Esophagus muscularis mucosa (tissue), 4 donors: ENCODE measurements around the gene GLT1D1. TPM values are rescaled to one million over a fixed set of nuclear protein-coding genes. Genes with fewer than 3 reads are reported as not detected.

Experiments used
- DNase-seq: peaks from one replicate; pipeline ENCODE4 v3.0.0-alpha.2; 2017; ENCODE audit errors: extremely low spot score
- H3K27ac ChIP-seq, 4 donors: fragments of 200-600 bp; sonication (generic); replicated peaks in 1 of 4; 1 replicate in 3 of 4; 2 replicates in 1 of 4; pipeline ENCODE4 v1.5.1; 2016 to 2019; ENCODE audit warnings: mild to moderate bottlenecking in 1 of 4
- H3K27me3 ChIP-seq, 4 donors: fragments of 200-600 bp; sonication (generic); one replicate each; pipeline versions ENCODE4 v1.5.1 to v1.6.0; 2016 to 2019
- H3K36me3 ChIP-seq, 4 donors: fragments of 200-600 bp; sonication (generic); one replicate each; pipeline ENCODE4 v1.5.1; 2016 to 2019
- H3K4me1 ChIP-seq, 4 donors: fragments of 200-600 bp; sonication (generic); one replicate each; pipeline ENCODE4 v1.5.1; 2016 to 2019
- H3K4me3 ChIP-seq, 4 donors: fragments of 200-600 bp; sonication (generic); 1 replicate in 2 of 4; 2 replicates in 2 of 4; pipeline ENCODE4 v1.5.1; 2016 to 2019; ENCODE audit warnings: mild to moderate bottlenecking in 4 of 4, moderate library complexity in 1 of 4
- H3K9me3 ChIP-seq, 4 donors: fragments of 200-600 bp; sonication (generic); 1 replicate in 3 of 4; 2 replicates in 1 of 4; pipeline ENCODE4 v1.5.1; 2016 to 2019
- CTCF ChIP-seq, 3 experiments: fragments of 200-600 bp in 2 of 3; fragments of 450-650 bp in 1 of 3; sonication (generic) in 2 of 3; IDR thresholded peaks; one replicate each; pipeline ENCODE4 v1.5.1; 2017 to 2019; ENCODE audit warnings: antibody characterized with exemption in 3 of 3, mild to moderate bottlenecking in 2 of 3, moderate library complexity in 1 of 3
- EP300 ChIP-seq: sonication (generic); formaldehyde crosslinking; IDR thresholded peaks from one replicate; pipeline ENCODE4 v1.6.1; 2017; ENCODE audit warnings: antibody characterized with exemption
- POLR2A ChIP-seq: fragments of 450-650 bp; IDR thresholded peaks from one replicate; pipeline ENCODE4 v1.6.1; 2017; ENCODE audit warnings: antibody characterized with exemption, moderate library complexity, mild to moderate bottlenecking, low read depth
- POLR2AphosphoS5 ChIP-seq, 2 donors: sonication (generic); formaldehyde crosslinking; IDR thresholded peaks; one replicate each; pipeline ENCODE4 v1.6.1; 2017; ENCODE audit warnings: antibody characterized with exemption in 2 of 2
- WGBS: methylation state at CpG from one replicate; pipeline ENCODE4 v1.1.5; 2018; 5-methylcytosine and 5-hydroxymethylcytosine counted together
- intact Hi-C: fragments of 100-400 bp; cut with DNase I; formaldehyde crosslinking; loops from one replicate; pipeline ENCODE4 v1.15.1; 2023
- total RNA-seq, 4 donors: library from RNA; depleted of rRNA; stranded (reverse); fragments of >200 nt; gene quantifications; one replicate each; pipeline versions ENCODE4 v1.1.0 to v1.2.1, GENCODE V29; 2016

GLT1D1 gene
- total RNA-seq, 4 donors from 2014 or later, result under 0.01 to 1.5 (median 0.32) TPM

GRCh38 chr12:128973883-128974681, 120.8 kb downstream of the GLT1D1 start:
- intact Hi-C loops, result no loop called here
- Histone ChIP-seq H3K27me3 (peaks cover 0 to 79% (median 2%) of the 10 kb centered on the region in 4 donors), H3K27ac (no peak overlapping the region), H3K4me1 (peaks cover 0 to 12% (median 0%) of the 10 kb centered on the region in 4 donors), H3K9me3 (no peaks in the 10 kb centered on the region), H3K4me3 (no peak overlapping the region), H3K36me3 (no peaks in the 10 kb centered on the region)
- 80% methylated on average over 15 of the region's 20 CpGs for WGBS
- TF ChIP-seq POLR2AphosphoS5 (IDR thresholded peaks at IDR 0.05) (no peak), CTCF (IDR thresholded peaks at IDR 0.05) (no peak), EP300 (no peak), POLR2A (no peak)
- no peak for DNase-seq

- TF ChIP-seq POLR2AphosphoS5 (IDR thresholded peaks at IDR 0.05), result no peak
- no peak for TF ChIP-seq EP300
- no peak for TF ChIP-seq CTCF (IDR thresholded peaks at IDR 0.05)
- TF ChIP-seq POLR2A, result no peak
- H3K36me3 ChIP-seq, result no peaks in the 10 kb centered on the region
- H3K4me3 ChIP-seq, result no peak overlapping the region
- no peak for DNase-seq
- peaks cover 0 to 4% (median 0%) of the 10 kb centered on the region in 4 donors for H3K4me1 ChIP-seq
- WGBS, result 75% methylated on average over 10 of the region's 11 CpGs
- peaks cover 0 to 79% (median 4%) of the 10 kb centered on the region in 4 donors for H3K27me3 ChIP-seq
- no peak overlapping the region for H3K27ac ChIP-seq
- no peaks in the 10 kb centered on the region for H3K9me3 ChIP-seq
- intact Hi-C loops, result no loop called here
These were observed 121.6 kb downstream of the GLT1D1 start for GRCh38 chr12:128974881-128975280.

- no peak for TF ChIP-seq EP300
- TF ChIP-seq CTCF (IDR thresholded peaks at IDR 0.05), result no peak
- TF ChIP-seq POLR2AphosphoS5 (IDR thresholded peaks at IDR 0.05), result no peak
- TF ChIP-seq POLR2A, result no peak
- no peak for DNase-seq
- no peaks in the 10 kb centered on the region for H3K4me1 ChIP-seq
- no peak overlapping the region for H3K4me3 ChIP-seq
- WGBS, result 12% methylated on average over 8 of the region's 22 CpGs
- intact Hi-C loops, result no loop called here
- no peaks in the 10 kb centered on the region for H3K36me3 ChIP-seq
- H3K27ac ChIP-seq, result no peak overlapping the region
- no peaks in the 10 kb centered on the region for H3K9me3 ChIP-seq
- peaks cover 0 to 79% (median 3%) of the 10 kb centered on the region in 4 donors for H3K27me3 ChIP-seq
These were observed 123.0 kb downstream of the GLT1D1 start for GRCh38 chr12:128976120-128976738.

- TF ChIP-seq POLR2A, result no peak
- TF ChIP-seq CTCF (IDR thresholded peaks at IDR 0.05), result no peak
- TF ChIP-seq EP300, result no peak
- no peak for TF ChIP-seq POLR2AphosphoS5 (IDR thresholded peaks at IDR 0.05)
- H3K27ac ChIP-seq, result no peak overlapping the region
- intact Hi-C loops, result no loop called here
- no peak overlapping the region for H3K4me3 ChIP-seq
- no peaks in the 10 kb centered on the region for H3K36me3 ChIP-seq
- WGBS, result 91% methylated on average over 6 of the region's 6 CpGs
- H3K4me1 ChIP-seq, result no peaks in the 10 kb centered on the region
- no peaks in the 10 kb centered on the region for H3K9me3 ChIP-seq
- DNase-seq, result no peak
- peaks cover 0 to 80% (median 3%) of the 10 kb centered on the region in 4 donors for H3K27me3 ChIP-seq
These were observed 124.2 kb downstream of the GLT1D1 start for GRCh38 chr12:128977441-128977840.
